T-helper 2 cell treated with Interferon-gamma antibody and Interleukin-4, amounts not matched to agents 5 μg/mL and 100 μg/mL, for 36 hours (primary cell): ENCODE results near the gene HTRA3.

Source experiments
- DNase-seq: peaks from one replicate; pipeline ENCODE4 v3.0.0; 2021; ENCODE audit warnings: low spot score
- H3K27ac Mint-ChIP-seq: one replicate; pipeline ENCODE4 v1.8.0; 2021; ENCODE audit warnings: mild to moderate bottlenecking, mixed read lengths
- H3K27me3 Mint-ChIP-seq: one replicate; pipeline ENCODE4 v1.8.0; 2021; ENCODE audit warnings: low read depth, mixed read lengths
- H3K36me3 Mint-ChIP-seq: one replicate; pipeline ENCODE4 v1.8.0; 2021; ENCODE audit warnings: low read depth, mixed read lengths
- H3K4me1 Mint-ChIP-seq: one replicate; pipeline ENCODE4 v1.8.0; 2021; ENCODE audit warnings: low read depth, mixed read lengths
- H3K4me3 Mint-ChIP-seq: one replicate; pipeline ENCODE4 v1.8.0; 2022; ENCODE audit warnings: mild to moderate bottlenecking, moderate library complexity, mixed read lengths
- H3K9me3 Mint-ChIP-seq: one replicate; pipeline ENCODE4 v1.8.0; 2021; ENCODE audit warnings: mixed read lengths

The HTRA3 gene

GRCh38 chr4:8273450-8273849 is 3.9 kb downstream of the HTRA3 start:
- H3K9me3 Mint-ChIP-seq = no peaks in the 10 kb centered on the region
- no peak overlapping the region for H3K4me3 Mint-ChIP-seq
- no peak overlapping the region for H3K27ac Mint-ChIP-seq
- no peaks in the 10 kb centered on the region for H3K4me1 Mint-ChIP-seq
- DNase-seq = no peak
- no peaks in the 10 kb centered on the region for H3K36me3 Mint-ChIP-seq
- peaks cover 22% of the 10 kb centered on the region for H3K27me3 Mint-ChIP-seq

- Mint-ChIP-seq H3K36me3 (no peaks in the 10 kb centered on the region), H3K27ac (no peak overlapping the region), H3K4me1 (no peaks in the 10 kb centered on the region), H3K9me3 (no peaks in the 10 kb centered on the region), H3K4me3 (no peak overlapping the region), H3K27me3 (peaks cover 15% of the 10 kb centered on the region)
- DNase-seq = no peak
These were observed 4.6 kb downstream of the HTRA3 start for GRCh38 chr4:8274066-8274652.

GRCh38 chr4:8274765-8275547 is 5.4 kb downstream of the HTRA3 start:
- H3K27ac Mint-ChIP-seq = no peak overlapping the region
- H3K4me1 Mint-ChIP-seq = no peaks in the 10 kb centered on the region
- no peak for DNase-seq
- no peak overlapping the region for H3K4me3 Mint-ChIP-seq
- H3K36me3 Mint-ChIP-seq = no peaks in the 10 kb centered on the region
- H3K27me3 Mint-ChIP-seq = peaks cover 14% of the 10 kb centered on the region
- H3K9me3 Mint-ChIP-seq = no peaks in the 10 kb centered on the region

GRCh38 chr4:8275548-8275910 is 6.0 kb downstream of the HTRA3 start:
- no peak for DNase-seq
- Mint-ChIP-seq H3K4me1 (no peaks in the 10 kb centered on the region), H3K9me3 (no peaks in the 10 kb centered on the region), H3K36me3 (no peaks in the 10 kb centered on the region), H3K27ac (no peak overlapping the region), H3K27me3 (peaks cover 12% of the 10 kb centered on the region), H3K4me3 (no peak overlapping the region)

- no peaks in the 10 kb centered on the region for H3K36me3 Mint-ChIP-seq
These were observed 7.0 kb downstream of the HTRA3 start for GRCh38 chr4:8276358-8277240.

GRCh38 chr4:8277356-8278008 is 7.9 kb downstream of the HTRA3 start:
- H3K36me3 Mint-ChIP-seq = no peaks in the 10 kb centered on the region
- no peak overlapping the region for H3K27ac Mint-ChIP-seq
- no peaks in the 10 kb centered on the region for H3K9me3 Mint-ChIP-seq
- no peaks in the 10 kb centered on the region for H3K4me1 Mint-ChIP-seq
- no peak overlapping the region for H3K4me3 Mint-ChIP-seq
- no peak for DNase-seq
- H3K27me3 Mint-ChIP-seq = peaks cover 2% of the 10 kb centered on the region

More at GRCh38 chr4:8276358-8277240, 7.0 kb downstream of the HTRA3 start:
- Mint-ChIP-seq H3K27me3 (peaks cover 2% of the 10 kb centered on the region), H3K9me3 (no peaks in the 10 kb centered on the region), H3K4me1 (no peaks in the 10 kb centered on the region), H3K27ac (no peak overlapping the region), H3K4me3 (no peak overlapping the region)
- DNase-seq = no peak

GRCh38 chr4:8278009-8278395 is 8.4 kb downstream of the HTRA3 start:
- peaks cover 2% of the 10 kb centered on the region for H3K27me3 Mint-ChIP-seq
- DNase-seq = no peak
- no peak overlapping the region for H3K4me3 Mint-ChIP-seq
- no peaks in the 10 kb centered on the region for H3K4me1 Mint-ChIP-seq
- H3K9me3 Mint-ChIP-seq = no peaks in the 10 kb centered on the region
- no peak overlapping the region for H3K27ac Mint-ChIP-seq
- H3K36me3 Mint-ChIP-seq = no peaks in the 10 kb centered on the region

- H3K27me3 Mint-ChIP-seq = peaks cover 2% of the 10 kb centered on the region
- DNase-seq = no peak
- no peak overlapping the region for H3K27ac Mint-ChIP-seq
- H3K9me3 Mint-ChIP-seq = no peaks in the 10 kb centered on the region
- H3K36me3 Mint-ChIP-seq = no peaks in the 10 kb centered on the region
- no peaks in the 10 kb centered on the region for H3K4me1 Mint-ChIP-seq
- no peak overlapping the region for H3K4me3 Mint-ChIP-seq
These were observed 9.1 kb downstream of the HTRA3 start for GRCh38 chr4:8278421-8279287.

- H3K36me3 Mint-ChIP-seq = no peaks in the 10 kb centered on the region
- no peaks in the 10 kb centered on the region for H3K4me1 Mint-ChIP-seq
- no peaks in the 10 kb centered on the region for H3K27me3 Mint-ChIP-seq
- DNase-seq = no peak
- H3K27ac Mint-ChIP-seq = no peak overlapping the region
- H3K4me3 Mint-ChIP-seq = no peak overlapping the region
- no peaks in the 10 kb centered on the region for H3K9me3 Mint-ChIP-seq
These were observed 10.0 kb downstream of the HTRA3 start for GRCh38 chr4:8279321-8280157.

- Mint-ChIP-seq H3K9me3 (no peaks in the 10 kb centered on the region), H3K27me3 (no peaks in the 10 kb centered on the region), H3K27ac (no peak overlapping the region), H3K36me3 (no peaks in the 10 kb centered on the region), H3K4me3 (no peak overlapping the region), H3K4me1 (no peaks in the 10 kb centered on the region)
- DNase-seq = no peak
These were observed 10.8 kb downstream of the HTRA3 start for GRCh38 chr4:8280158-8280875.

- Mint-ChIP-seq H3K4me1 (no peaks in the 10 kb centered on the region), H3K27ac (no peak overlapping the region), H3K36me3 (no peaks in the 10 kb centered on the region), H3K27me3 (no peaks in the 10 kb centered on the region), H3K4me3 (no peak overlapping the region), H3K9me3 (no peaks in the 10 kb centered on the region)
- DNase-seq = no peak
These were observed 11.4 kb downstream of the HTRA3 start for GRCh38 chr4:8280876-8281440.
